ENCODE measurements around the gene NONO.

GRCh38 chrX:71251466-71251973 lies 31.9 kb upstream of the NONO start:
- TF ChIP-seq GATA2 (IDR thresholded peaks at IDR 0.05; ENCODE audit: low read depth, low read length) = no peak
- no peak for TF ChIP-seq GATA3 (IDR thresholded peaks at IDR 0.05; ENCODE audit: low read depth, low read length)

Data from SH-SY5Y (cell line).